Endothelial cell of umbilical vein (primary cell): Measurements from ENCODE around the gene RBM39. TPM values are rescaled to one million over a fixed set of nuclear protein-coding genes. Genes with fewer than 3 reads are reported as not detected.

Experiments
- BruUV-seq: library from RNA; stranded (reverse); fragments of 400-500 nt; replicated peaks from 2 replicates; lab custom pipeline; 2021; lab: Mats Ljungman, UMichigan
- CTCF ChIA-PET: fragments of 300-600, 350-600 bp; sonication (Branson Sonifier 250); formaldehyde crosslinking; loops from one replicate; lab custom pipeline; 2021; ENCODE audit warnings: antibody characterized with exemption, inconsistent platforms; lab: Charles Lee
- POLR2A ChIA-PET: fragments of 300-600, 350-600 bp; sonication (Branson Sonifier 250); formaldehyde crosslinking; loops from one replicate; lab custom pipeline; 2021; ENCODE audit warnings: antibody characterized with exemption, inconsistent platforms; lab: Charles Lee
- DNase-seq: peaks from one replicate; pipeline ENCODE4 v3.0.0-alpha.2; 2011; ENCODE audit warnings: low read depth, low spot score
- FAIRE-seq: peaks from 2 replicates; lab custom pipeline; 2011; peaks lifted over from hg19 to GRCh38; lab: Jason Lieb, UNC
- H2AFZ ChIP-seq: 2 replicates; pipeline ENCODE4 v1.6.0; 2012; ENCODE audit warnings: low read depth, low read length, control low read depth, inconsistent platforms
- H3K27ac ChIP-seq: 2 replicates; pipeline ENCODE4 v1.5.1; 2011; ENCODE audit warnings: low read depth, mild to moderate bottlenecking, control low read depth, low read length, moderate library complexity; ENCODE audit not compliant: insufficient read depth
- H3K27me3 ChIP-seq, 2 experiments: 2 replicates each; pipeline versions ENCODE4 v1.6.0 to v1.6.1; 2011; ENCODE audit warnings: low read length in 2 of 2, mixed read lengths in 1 of 2; ENCODE audit not compliant: control insufficient read depth in 2 of 2, insufficient read depth in 2 of 2
- H3K36me3 ChIP-seq, 2 experiments: 2 replicates in 1 of 2; 3 replicates in 1 of 2; pipeline ENCODE4 v1.5.1; 2011; ENCODE audit warnings: low read length in 2 of 2, mild to moderate bottlenecking in 1 of 2, moderate library complexity in 1 of 2; ENCODE audit not compliant: control insufficient read depth in 2 of 2, insufficient read depth in 2 of 2; ENCODE audit errors: extremely low read depth in 1 of 2
- H3K4me1 ChIP-seq: 3 replicates; pipeline ENCODE4 v1.5.1; 2011; ENCODE audit warnings: mild to moderate bottlenecking, low read length; ENCODE audit not compliant: control insufficient read depth, insufficient read depth; ENCODE audit errors: extremely low read depth
- H3K4me2 ChIP-seq: 2 replicates; pipeline ENCODE4 v1.6.1; 2011; ENCODE audit warnings: low read length, control low read depth, mixed read lengths; ENCODE audit not compliant: insufficient read depth
- H3K4me3 ChIP-seq, 3 experiments: fragments of 200-600 bp in 1 of 3; sonication (generic), shearing (Covaris generic) in 1 of 3; replicated peaks in 1 of 3; 2 replicates each; pipeline ENCODE4 v1.5.1; 2011 to 2016; ENCODE audit warnings: control low read depth in 3 of 3, low read length in 3 of 3, mild to moderate bottlenecking in 2 of 3, inconsistent platforms in 1 of 3, low read depth in 1 of 3, moderate library complexity in 1 of 3; ENCODE audit not compliant: insufficient read depth in 1 of 3
- H3K79me2 ChIP-seq: 2 replicates; pipeline ENCODE4 v1.6.0; 2012; ENCODE audit warnings: low read length, inconsistent platforms; ENCODE audit not compliant: control insufficient read depth, insufficient read depth
- H3K9ac ChIP-seq: replicated peaks from 2 replicates; pipeline ENCODE3; 2011; ENCODE audit warnings: low read length, control low read depth; ENCODE audit not compliant: insufficient read depth; ENCODE audit errors: extremely low read depth
- H3K9me1 ChIP-seq: replicated peaks from 3 replicates; pipeline ENCODE4 v1.6.0; 2011; ENCODE audit warnings: mild to moderate bottlenecking, low read length; ENCODE audit not compliant: control insufficient read depth, insufficient read depth; ENCODE audit errors: extremely low read depth
- H3K9me3 ChIP-seq: replicated peaks from 2 replicates; pipeline ENCODE4 v1.5.1; 2012; ENCODE audit warnings: low read length, inconsistent platforms; ENCODE audit not compliant: control insufficient read depth, insufficient read depth
- H4K20me1 ChIP-seq: replicated peaks from 2 replicates; pipeline ENCODE3; 2011; ENCODE audit warnings: mild to moderate bottlenecking, low read length; ENCODE audit not compliant: control insufficient read depth, insufficient read depth; ENCODE audit errors: extremely low read depth
- CTCF ChIP-seq, 2 donors: IDR thresholded peaks; 1 replicate in 1 of 2; 2 replicates in 1 of 2; pipeline ENCODE4 v1.5.1; 2011; ENCODE audit warnings: low read length in 2 of 2, mild to moderate bottlenecking in 2 of 2, moderate library complexity in 2 of 2, control low read depth in 1 of 2, inconsistent platforms in 1 of 2, low read depth in 1 of 2; ENCODE audit not compliant: insufficient read depth in 1 of 2; ENCODE audit errors: extremely low read depth in 1 of 2
- EZH2 ChIP-seq: IDR thresholded peaks from 2 replicates; pipeline ENCODE4 v1.6.1; 2012; ENCODE audit warnings: borderline replicate concordance, low read depth, mild to moderate bottlenecking, moderate library complexity, low read length, inconsistent platforms; ENCODE audit not compliant: severe bottlenecking
- FOS ChIP-seq: IDR thresholded peaks from 2 replicates; pipeline ENCODE4 v1.6.1; 2011; ENCODE audit warnings: mild to moderate bottlenecking, low read length, moderate library complexity, borderline replicate concordance; ENCODE audit not compliant: insufficient read depth
- GATA2 ChIP-seq: IDR thresholded peaks from 2 replicates; pipeline ENCODE4 v1.7.0; 2011; ENCODE audit warnings: low read depth, mild to moderate bottlenecking, moderate library complexity, mixed read lengths, low read length; ENCODE audit not compliant: insufficient read length, insufficient read depth
- JUN ChIP-seq: IDR thresholded peaks from 2 replicates; pipeline ENCODE4 v1.6.1; 2011; ENCODE audit warnings: borderline replicate concordance, low read depth; ENCODE audit not compliant: insufficient read length, insufficient read depth
- MAX ChIP-seq: IDR thresholded peaks from 2 replicates; pipeline ENCODE4 v1.6.1; 2011; ENCODE audit not compliant: insufficient read depth, insufficient read length
- MYC ChIP-seq: IDR thresholded peaks from one replicate; pipeline ENCODE4 v1.6.1; 2011; ENCODE audit warnings: mild to moderate bottlenecking, low read depth, low read length
- POLR2A ChIP-seq: IDR thresholded peaks from 2 replicates; pipeline ENCODE4 v1.6.1; 2012; ENCODE audit warnings: low read depth, mild to moderate bottlenecking, control low read depth, low read length
- POLR2AphosphoS5 ChIP-seq: IDR thresholded peaks from 2 replicates; pipeline ENCODE4 v1.6.1; 2012; ENCODE audit warnings: low read depth, mild to moderate bottlenecking, control low read depth, low read length, moderate library complexity; ENCODE audit not compliant: insufficient read depth
- dilution Hi-C: fragments of 300-500 bp; cut with MboI; formaldehyde crosslinking; loops from one replicate; pipeline ENCODE4 v1.15.0; 2019; ENCODE audit warnings: low sequenced_read_pairs; ENCODE audit not compliant: extremely low pct_ligation_motif_present
- intact Hi-C: fragments of 100-400 bp; cut with micrococcal nuclease; formaldehyde crosslinking; loops from one replicate; pipeline ENCODE4 v1.10.0; 2022
- polyA plus RNA-seq, 4 experiments: library from polyadenylated mRNA; depleted of rRNA in 3 of 4; stranded (reverse) in 3 of 4; unstranded in 1 of 4; fragments of >200 nt; gene quantifications; 2 replicates each; pipeline versions ENCODE4 v1.2.1 to v1.2.3, GENCODE V29; 2011 to 2012; ENCODE audit warnings: missing spikeins in 1 of 4
- total RNA-seq: library from RNA; stranded (reverse); gene quantifications from 2 replicates; pipeline ENCODE4 v1.2.3, GENCODE V29; 2021

Gene RBM39
- total and polyA plus RNA-seq, 2 donors (not counting 3 experiments of a cell fraction or from before 2014, with no cell fraction given) = 106 to 309 TPM

- FAIRE-seq (no peak), DNase-seq (no peak)
- Histone ChIP-seq H4K20me1 (no peaks in the 10 kb centered on the region), H3K4me3 (no peak overlapping the region), H3K79me2 (no peaks in the 10 kb centered on the region), H3K9ac (no peak overlapping the region), H2AFZ (no peak overlapping the region), H3K9me1 (no peaks in the 10 kb centered on the region), H3K4me1 (no peaks in the 10 kb centered on the region), H3K9me3 (no peaks in the 10 kb centered on the region), H3K36me3 (peaks cover 0 to 9% of the 10 kb centered on the region in 2 experiments), H3K27ac (no peak overlapping the region), H3K4me2 (no peak overlapping the region), H3K27me3 (no peaks in the 10 kb centered on the region)
- ChIA-PET POLR2A (no interaction called here), CTCF (no interaction called here)
- TF ChIP-seq MAX (no peak), EZH2 (no peak), POLR2AphosphoS5 (no peak), FOS (no peak), POLR2A (no peak), CTCF (IDR thresholded peaks at IDR 0.05; ENCODE audit: extremely low read depth in 1 of 2, insufficient read depth in 1 of 2, low read depth in 1 of 2, low read length in 2 of 2) (no peak), MYC (no peak), GATA2 (no peak), JUN (no peak)
- BruUV-seq = no TSS peak
- intact Hi-C loops (loop anchor here (10.0 kb wide), 1 partner anchor 175 kb away; no protein-coding TSS in a partner anchor), dilution Hi-C loops (no loop called here)
Measured at GRCh38 chr20:35690265-35690664, 51.8 kb downstream of the RBM39 start.
